MM.1S (cell line): Measurements from ENCODE around the gene DMAC2.
"Not testable (repeated sequence)": the region's sequence is repeated elsewhere in the genome, so short reads cannot be mapped to it uniquely, and the experiment has no call there.

Experiments
- DNase-seq: peaks from one replicate; pipeline ENCODE4 v3.0.0-alpha.2; 2015
- H2AFZ ChIP-seq: fragments of 300-600 bp; sonication (generic); 2 replicates; pipeline ENCODE4 v1.6.0; 2016; ENCODE audit warnings: antibody characterized with exemption, low read length
- H3F3A ChIP-seq: fragments of 300-600 bp; sonication (generic); 2 replicates; pipeline ENCODE4 v1.6.1; 2016; ENCODE audit warnings: mild to moderate bottlenecking, antibody characterized with exemption, low read length, moderate library complexity, mixed read lengths; ENCODE audit not compliant: insufficient read depth
- H3K27ac ChIP-seq: fragments of 300-600 bp; sonication (generic); 2 replicates; pipeline ENCODE4 v1.5.1; 2016; ENCODE audit warnings: mild to moderate bottlenecking, low read length
- H3K27me3 ChIP-seq: fragments of 300-600 bp; sonication (generic); replicated peaks from 2 replicates; pipeline ENCODE4 v1.6.0; 2016; ENCODE audit warnings: low read length; ENCODE audit not compliant: insufficient read depth
- H3K36me3 ChIP-seq: fragments of 300-600 bp; sonication (generic); replicated peaks from 2 replicates; pipeline ENCODE4 v1.6.1; 2016; ENCODE audit warnings: mild to moderate bottlenecking, low read length, mixed read lengths; ENCODE audit not compliant: insufficient read depth
- H3K4me1 ChIP-seq: fragments of 300-600 bp; sonication (generic); 2 replicates; pipeline ENCODE4 v1.6.1; 2016; ENCODE audit warnings: low read length, mixed read lengths
- H3K4me2 ChIP-seq: fragments of 300-600 bp; sonication (generic); 2 replicates; pipeline ENCODE4 v1.6.0; 2016; ENCODE audit warnings: low read depth, low read length
- H3K4me3 ChIP-seq: fragments of 300-600 bp; sonication (generic); 2 replicates; pipeline ENCODE4 v1.5.1; 2016; ENCODE audit warnings: low read length, mixed read lengths
- H3K79me2 ChIP-seq: fragments of 300-600 bp; sonication (generic); 2 replicates; pipeline ENCODE4 v1.6.1; 2016; ENCODE audit warnings: mixed run types, low read length, mixed read lengths
- H3K9ac ChIP-seq: fragments of 300-600 bp; sonication (generic); 2 replicates; pipeline ENCODE4 v1.6.1; 2016; ENCODE audit warnings: low read length, mixed read lengths
- H3K9me2 ChIP-seq: fragments of 300-600 bp; sonication (generic); replicated peaks from 2 replicates; pipeline ENCODE4 v1.6.1; 2016; ENCODE audit warnings: mild to moderate bottlenecking, low read length, mixed read lengths; ENCODE audit not compliant: insufficient read depth
- H3K9me3 ChIP-seq: fragments of 300-600 bp; sonication (generic); replicated peaks from 2 replicates; pipeline ENCODE4 v1.6.1; 2016; ENCODE audit warnings: mild to moderate bottlenecking, low read length, mixed read lengths; ENCODE audit not compliant: insufficient read depth
- H4K20me1 ChIP-seq: fragments of 300-600 bp; sonication (generic); 2 replicates; pipeline ENCODE4 v1.6.1; 2016; ENCODE audit warnings: mild to moderate bottlenecking, low read length, moderate library complexity, mixed read lengths; ENCODE audit not compliant: insufficient read depth
- EZH2 ChIP-seq: fragments of 300-600 bp; sonication (generic); optimal IDR thresholded peaks from 2 replicates; pipeline ENCODE3; 2017; ENCODE audit warnings: low read depth, mild to moderate bottlenecking, antibody characterized with exemption, low read length, mixed read lengths
- EZH2phosphoT487 ChIP-seq: fragments of 300-600 bp; sonication (generic); IDR thresholded peaks from 2 replicates; pipeline ENCODE4 v1.6.1; 2018; ENCODE audit warnings: antibody characterized with exemption, low read length
- TF ChIP-seq, protein P1 (sequence below): fragments of 300-600 bp; sonication (generic); IDR thresholded peaks from 2 replicates; pipeline ENCODE4 v1.5.1; 2016; ENCODE audit warnings: antibody characterized with exemption, low read length, mixed read lengths

Gene DMAC2

GRCh38 chr19:41391618-41392017, 48.1 kb downstream of the DMAC2 start:
- Histone ChIP-seq H3K27ac (no peak overlapping the region), H3K9me3 (no peaks in the 10 kb centered on the region), H3K4me2 (no peak overlapping the region), H3F3A (no peaks in the 10 kb centered on the region), H3K36me3 (no peaks in the 10 kb centered on the region), H2AFZ (no peak overlapping the region), H3K27me3 (no peaks in the 10 kb centered on the region), H3K4me3 (no peak overlapping the region), H3K9ac (no peak overlapping the region), H3K9me2 (no peaks in the 10 kb centered on the region), H3K79me2 (peaks cover 35% of the 10 kb centered on the region), H4K20me1 (no peaks in the 10 kb centered on the region), H3K4me1 (peaks cover 4% of the 10 kb centered on the region; the same call in 1 of the 2 replicates)
- no peak for DNase-seq
- TF ChIP-seq, protein P1, sequence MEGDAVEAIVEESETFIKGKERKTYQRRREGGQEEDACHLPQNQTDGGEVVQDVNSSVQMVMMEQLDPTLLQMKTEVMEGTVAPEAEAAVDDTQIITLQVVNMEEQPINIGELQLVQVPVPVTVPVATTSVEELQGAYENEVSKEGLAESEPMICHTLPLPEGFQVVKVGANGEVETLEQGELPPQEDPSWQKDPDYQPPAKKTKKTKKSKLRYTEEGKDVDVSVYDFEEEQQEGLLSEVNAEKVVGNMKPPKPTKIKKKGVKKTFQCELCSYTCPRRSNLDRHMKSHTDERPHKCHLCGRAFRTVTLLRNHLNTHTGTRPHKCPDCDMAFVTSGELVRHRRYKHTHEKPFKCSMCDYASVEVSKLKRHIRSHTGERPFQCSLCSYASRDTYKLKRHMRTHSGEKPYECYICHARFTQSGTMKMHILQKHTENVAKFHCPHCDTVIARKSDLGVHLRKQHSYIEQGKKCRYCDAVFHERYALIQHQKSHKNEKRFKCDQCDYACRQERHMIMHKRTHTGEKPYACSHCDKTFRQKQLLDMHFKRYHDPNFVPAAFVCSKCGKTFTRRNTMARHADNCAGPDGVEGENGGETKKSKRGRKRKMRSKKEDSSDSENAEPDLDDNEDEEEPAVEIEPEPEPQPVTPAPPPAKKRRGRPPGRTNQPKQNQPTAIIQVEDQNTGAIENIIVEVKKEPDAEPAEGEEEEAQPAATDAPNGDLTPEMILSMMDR = no peak
- TF ChIP-seq EZH2 (no peak), EZH2phosphoT487 (no peak)

- TF ChIP-seq EZH2 (no peak), EZH2phosphoT487 (no peak)
- TF ChIP-seq, protein P1 = no peak
- Histone ChIP-seq H3K4me1 (no peaks in the 10 kb centered on the region), H4K20me1 (no peaks in the 10 kb centered on the region), H3K27me3 (no peaks in the 10 kb centered on the region), H3K36me3 (no peaks in the 10 kb centered on the region), H3F3A (no peaks in the 10 kb centered on the region), H3K9ac (no peak overlapping the region), H3K9me3 (no peaks in the 10 kb centered on the region), H3K4me3 (no peak overlapping the region), H3K79me2 (no peaks in the 10 kb centered on the region), H3K4me2 (no peak overlapping the region), H3K9me2 (no peaks in the 10 kb centered on the region), H3K27ac (no peak overlapping the region), H2AFZ (no peak overlapping the region)
- DNase-seq = no peak
Observed at GRCh38 chr19:41386442-41386841, 53.3 kb downstream of the DMAC2 start.

DNA sequence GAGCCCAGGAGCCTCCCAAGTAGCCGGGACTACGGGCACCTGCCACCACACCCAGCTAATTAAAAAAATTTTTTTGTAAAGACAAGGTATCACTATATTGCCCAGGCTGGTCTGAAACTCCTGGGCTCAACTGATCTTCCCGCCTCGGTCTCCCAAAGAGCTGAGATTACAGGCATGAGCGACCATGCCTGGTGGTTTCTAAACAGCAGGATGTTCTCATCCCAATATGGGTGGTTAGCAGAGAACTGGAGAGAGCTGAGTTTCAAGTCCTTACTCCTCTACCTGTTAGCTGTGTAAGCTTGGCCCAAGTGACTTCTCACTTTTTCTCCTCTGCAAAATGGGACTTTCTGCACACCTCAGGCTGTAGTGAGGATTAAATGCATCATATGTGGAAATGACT, 55.4 kb downstream of the DMAC2 start:
- no peaks in the 10 kb centered on the region for H3K79me2 ChIP-seq
- H3F3A ChIP-seq = no peaks in the 10 kb centered on the region
- H3K27me3 ChIP-seq = no peaks in the 10 kb centered on the region
- H3K27ac ChIP-seq = no peak overlapping the region
- no peaks in the 10 kb centered on the region for H3K9me2 ChIP-seq
- H3K4me1 ChIP-seq = no peaks in the 10 kb centered on the region
- no peak overlapping the region for H3K4me3 ChIP-seq
- TF ChIP-seq, protein P1 = no peak
- TF ChIP-seq EZH2phosphoT487 (no peak), EZH2 (no peak)
- no peak overlapping the region for H2AFZ ChIP-seq
- H3K9ac ChIP-seq = no peak overlapping the region
- H4K20me1 ChIP-seq = no peaks in the 10 kb centered on the region
- DNase-seq = no peak
- H3K9me3 ChIP-seq = no peaks in the 10 kb centered on the region
- no peak overlapping the region for H3K4me2 ChIP-seq
- no peaks in the 10 kb centered on the region for H3K36me3 ChIP-seq

DNA sequence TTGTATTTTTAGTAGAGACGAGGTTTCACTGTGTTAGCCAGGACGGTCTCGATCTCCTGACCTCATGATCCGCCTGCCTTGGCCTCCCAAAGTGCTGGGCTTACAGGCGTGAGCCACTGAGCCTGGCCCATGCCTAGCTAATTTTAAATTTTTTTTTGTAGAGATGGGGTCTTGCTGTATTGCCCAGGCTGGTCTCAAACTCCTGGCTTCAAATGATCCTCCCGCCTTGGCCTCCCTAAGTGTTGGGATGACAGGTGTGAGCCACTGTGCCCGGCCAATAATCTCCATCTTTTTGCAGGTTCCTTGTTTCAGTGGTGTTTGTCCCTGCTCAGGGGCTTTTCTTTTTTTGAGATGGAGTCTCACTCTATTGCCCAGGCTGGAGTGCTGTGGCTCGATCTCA, 58.2 kb downstream of the DMAC2 start:
- not testable (repeated sequence) for H3K9ac ChIP-seq, H4K20me1 ChIP-seq, H3F3A ChIP-seq, H3K79me2 ChIP-seq, DNase-seq, H3K4me2 ChIP-seq, H3K36me3 ChIP-seq, H3K9me2 ChIP-seq, H2AFZ ChIP-seq, H3K27me3 ChIP-seq, H3K4me3 ChIP-seq, H3K27ac ChIP-seq, H3K9me3 ChIP-seq, H3K4me1 ChIP-seq
